Measurements from ENCODE around the gene EFNA3.
A peak's percentile ranks its signal among the peaks of the same experiment; 100 is the strongest.

The EFNA3 gene, protein sequence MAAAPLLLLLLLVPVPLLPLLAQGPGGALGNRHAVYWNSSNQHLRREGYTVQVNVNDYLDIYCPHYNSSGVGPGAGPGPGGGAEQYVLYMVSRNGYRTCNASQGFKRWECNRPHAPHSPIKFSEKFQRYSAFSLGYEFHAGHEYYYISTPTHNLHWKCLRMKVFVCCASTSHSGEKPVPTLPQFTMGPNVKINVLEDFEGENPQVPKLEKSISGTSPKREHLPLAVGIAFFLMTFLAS

DNA sequence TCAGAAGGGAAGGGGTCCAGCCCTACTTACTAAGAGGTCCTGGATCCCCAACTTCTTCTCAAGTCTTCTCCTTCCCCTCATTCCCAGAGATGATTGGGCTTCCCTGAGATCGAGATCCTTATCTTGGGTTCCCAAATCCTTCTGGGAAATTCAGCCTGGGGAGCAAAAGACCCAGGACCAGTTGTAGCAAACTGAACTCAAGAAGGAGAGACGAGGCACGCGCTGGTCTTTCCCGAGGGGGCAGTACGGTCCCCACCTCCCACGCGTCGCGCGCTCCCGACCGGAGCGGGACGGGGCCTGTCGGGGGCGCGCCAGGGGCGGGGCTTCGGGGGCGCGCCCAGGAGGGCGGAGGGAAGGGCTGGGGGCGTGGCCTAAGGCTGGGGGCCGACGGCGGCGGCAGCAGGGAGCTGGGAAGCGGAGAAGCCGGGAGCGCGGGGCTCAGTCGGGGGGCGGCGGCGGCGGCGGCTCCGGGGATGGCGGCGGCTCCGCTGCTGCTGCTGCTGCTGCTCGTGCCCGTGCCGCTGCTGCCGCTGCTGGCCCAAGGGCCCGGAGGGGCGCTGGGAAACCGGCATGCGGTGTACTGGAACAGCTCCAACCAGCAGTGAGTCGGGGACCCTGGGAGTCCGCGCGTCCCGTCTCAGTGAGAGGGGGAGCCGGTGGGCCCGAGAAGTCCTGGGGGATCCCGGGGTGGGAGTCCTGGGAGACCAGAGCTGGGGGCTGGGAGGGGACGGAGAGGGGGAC, at the start of gene EFNA3:
EFNA3 (plus strand) TSS at position 369 of the 741 bp plus-strand sequence; CDS start at position 474, 105 bp downstream.
- DNase-seq: no peak

DNA sequence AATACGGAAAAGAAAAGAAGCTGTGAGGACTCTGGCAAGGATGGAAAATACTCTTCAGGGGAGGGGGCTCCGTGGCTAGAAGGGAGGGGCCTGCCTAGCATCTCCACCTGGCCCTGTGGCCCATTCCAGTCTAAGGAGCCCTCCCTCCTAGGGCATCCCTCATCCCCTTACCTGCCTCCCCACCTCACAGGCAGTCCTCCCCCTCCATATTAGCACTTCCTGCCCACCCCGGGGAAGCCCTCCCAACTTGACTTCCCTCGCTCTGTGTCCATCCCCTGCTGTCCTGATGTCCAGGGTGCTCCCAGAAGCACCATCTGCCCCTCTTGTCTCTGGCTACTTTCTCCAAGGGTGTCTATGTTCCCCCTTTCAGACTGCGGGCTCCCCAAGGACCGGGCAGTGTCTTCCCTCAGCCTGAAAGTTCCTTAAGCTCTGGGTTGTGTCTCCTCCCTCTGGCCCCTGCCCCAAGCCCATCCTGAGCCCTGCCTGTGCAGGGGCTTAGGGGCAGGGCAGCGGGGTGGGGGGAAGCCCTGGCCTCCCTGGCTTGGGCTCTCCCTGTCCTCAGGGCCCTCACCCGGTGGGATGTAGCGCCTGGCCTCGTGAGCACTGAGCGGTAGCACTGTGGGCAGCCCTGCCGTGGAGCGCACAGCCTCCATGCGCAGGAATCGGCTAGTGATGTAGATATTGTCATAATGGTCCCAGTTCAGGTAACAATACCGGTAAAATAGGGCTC, 49.0 kb upstream of the EFNA3 start:
- DNase-seq: no peak

DNA sequence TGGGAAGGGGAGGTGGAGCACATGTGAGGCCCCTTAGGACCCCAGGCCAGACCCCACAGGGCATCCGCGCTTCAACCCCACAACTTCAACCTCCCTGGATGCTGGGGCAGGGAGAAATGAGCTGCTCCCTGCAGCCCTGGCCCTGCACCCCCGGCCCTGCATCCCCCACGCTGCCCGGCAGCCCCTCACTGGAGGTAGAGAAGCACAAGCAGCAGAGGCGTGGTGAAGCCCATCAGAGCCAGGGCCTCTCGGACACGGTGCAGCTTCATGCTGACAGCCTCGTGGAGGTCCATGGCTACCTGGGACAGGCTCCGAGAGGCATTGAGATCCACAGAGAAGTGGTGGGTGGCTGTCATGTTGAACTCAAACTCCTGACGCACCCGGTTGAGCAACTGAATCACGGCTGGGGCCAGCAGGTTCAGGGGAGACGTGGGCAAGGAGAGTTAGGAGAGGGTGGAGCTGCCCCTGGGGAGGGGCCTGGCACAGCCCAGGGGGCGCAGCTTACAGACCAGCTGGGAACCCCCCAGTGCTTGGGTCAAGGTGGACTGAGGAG, 48.3 kb upstream of the EFNA3 start:
- no peak for DNase-seq

DNA sequence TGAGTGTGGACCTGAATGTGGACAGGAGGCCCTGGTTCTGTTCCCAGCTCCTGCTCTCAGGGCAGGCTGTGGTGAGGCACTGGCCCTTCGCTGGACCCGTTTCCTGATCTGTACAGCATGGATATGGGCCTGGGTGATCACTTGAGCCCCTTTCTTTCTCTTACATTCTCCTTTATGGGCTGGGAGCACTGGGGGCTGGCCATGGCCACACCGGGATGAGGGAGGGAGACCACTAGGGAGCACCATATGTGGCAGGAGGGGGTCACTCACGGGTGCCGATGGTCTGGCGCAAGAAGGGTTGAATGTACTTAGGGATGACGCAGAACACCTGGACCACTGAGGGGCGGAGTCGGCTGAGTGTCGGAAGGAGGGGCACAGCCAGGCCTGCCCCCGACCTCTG, 47.7 kb upstream of the EFNA3 start:
- DNase-seq: no peak

DNA sequence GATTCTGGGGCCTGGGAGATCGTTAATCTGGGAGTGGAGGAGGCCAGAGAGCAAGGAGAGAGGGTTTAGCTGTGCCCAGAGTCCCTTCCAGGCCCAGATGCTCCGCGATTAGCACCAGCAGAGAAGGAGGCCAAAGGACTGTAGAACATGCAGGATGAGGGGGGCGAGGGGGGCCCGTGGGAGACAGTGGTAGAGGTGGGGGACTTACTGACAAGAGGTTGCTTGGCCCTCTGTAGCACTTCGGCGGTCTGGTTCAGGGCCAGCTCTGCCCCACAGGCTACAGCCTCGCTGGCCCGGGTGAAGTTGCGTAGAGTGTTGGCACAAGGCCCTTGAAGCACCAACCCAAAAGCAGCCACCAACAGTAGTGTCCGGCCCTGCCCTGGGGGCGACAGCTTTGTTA, 45.8 kb upstream of the EFNA3 start:
- no peak for DNase-seq

DNA sequence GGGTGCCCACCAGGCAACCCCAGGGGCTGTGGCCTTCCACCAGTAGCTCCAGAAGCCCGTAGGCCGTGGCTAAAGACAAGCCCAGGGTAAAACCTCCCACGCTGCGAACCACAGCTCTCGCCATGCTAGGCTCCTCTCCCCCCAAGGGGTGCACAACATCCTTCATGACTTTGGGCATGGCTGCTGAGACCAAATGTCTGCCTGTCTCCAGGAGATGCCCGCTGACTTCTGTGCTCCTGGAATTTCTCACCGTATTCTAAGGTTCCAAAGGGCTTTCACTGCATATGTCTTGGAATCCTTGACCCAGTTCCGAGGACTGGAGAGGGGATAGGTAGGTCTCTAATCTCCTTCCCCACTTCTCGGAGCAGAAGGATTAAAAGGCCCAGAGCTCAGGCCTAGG, 45.1 kb upstream of the EFNA3 start, which contains the start of the genes DCST1 and DCST2:
DCST1 (plus strand) TSS at position 301 of the 400 bp plus-strand sequence. CDS start 213 bp downstream, outside the sequence.
DCST2 (minus strand) TSS at position 258 of the 400 bp plus-strand sequence; CDS start at position 178, 80 bp downstream.
- no peak for DNase-seq

DNA sequence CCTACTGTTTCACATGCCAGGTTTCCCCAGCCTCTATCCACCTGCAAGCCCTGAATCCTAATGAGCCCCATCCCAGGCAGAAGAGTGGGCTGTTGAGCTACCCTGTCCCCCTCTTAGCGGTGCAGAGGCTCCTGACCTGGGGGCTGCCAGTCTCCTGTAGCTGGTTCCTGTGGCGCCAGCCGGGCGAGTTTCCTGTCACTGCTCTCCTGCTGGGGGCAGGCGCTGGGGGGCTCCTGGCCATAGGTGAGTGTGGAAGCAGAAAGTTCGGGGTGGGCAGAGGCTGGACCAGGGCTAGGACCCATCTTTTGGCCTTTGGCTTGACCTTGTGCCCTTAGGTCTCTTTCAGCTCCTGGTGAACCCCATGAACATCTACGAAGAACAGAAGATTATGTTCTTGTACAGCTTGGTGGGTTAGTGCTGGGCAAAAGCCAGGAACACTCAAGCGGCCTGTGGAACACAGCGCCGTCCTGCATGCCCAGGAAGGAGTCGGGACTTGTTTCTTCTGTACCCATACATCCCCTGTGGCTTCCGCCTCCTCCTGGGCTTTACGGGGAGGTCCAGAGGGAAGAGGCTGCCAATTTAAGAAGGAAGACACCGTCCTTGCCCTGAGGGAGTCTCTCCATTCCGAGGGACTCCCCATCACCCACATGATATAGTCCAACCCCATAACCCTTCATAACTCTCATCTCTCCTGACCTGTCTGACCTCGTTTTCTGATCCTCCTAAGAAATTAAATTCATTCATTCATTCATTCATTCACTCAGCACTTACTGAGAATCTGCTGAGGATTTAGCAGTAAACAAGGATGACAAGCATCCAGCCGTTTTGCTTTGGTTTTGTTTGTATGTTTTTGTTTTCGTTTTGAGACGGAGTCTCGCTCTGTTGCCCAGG, 44.1 kb upstream of the EFNA3 start:
- DNase-seq: no peak

DNA sequence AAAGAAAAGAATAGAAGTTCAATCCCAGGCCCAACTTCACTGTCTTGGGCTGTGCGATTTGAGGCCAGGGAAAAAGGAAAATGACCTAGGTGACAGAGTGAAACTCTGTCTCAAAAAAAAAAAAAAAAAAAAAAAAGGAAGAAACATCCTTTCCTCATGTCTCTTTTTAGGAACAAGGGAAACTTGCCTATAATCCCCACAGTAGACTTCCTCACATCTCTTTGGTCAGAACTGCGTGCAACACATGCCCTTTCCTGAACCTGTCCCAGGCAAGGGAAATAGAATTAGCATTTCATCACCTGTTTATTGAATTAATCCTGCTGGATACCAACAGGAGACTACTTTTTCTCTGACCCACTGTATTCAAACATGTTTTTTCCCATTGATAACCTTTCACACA, 42.7 kb upstream of the EFNA3 start:
- DNase-seq: no peak

DNA sequence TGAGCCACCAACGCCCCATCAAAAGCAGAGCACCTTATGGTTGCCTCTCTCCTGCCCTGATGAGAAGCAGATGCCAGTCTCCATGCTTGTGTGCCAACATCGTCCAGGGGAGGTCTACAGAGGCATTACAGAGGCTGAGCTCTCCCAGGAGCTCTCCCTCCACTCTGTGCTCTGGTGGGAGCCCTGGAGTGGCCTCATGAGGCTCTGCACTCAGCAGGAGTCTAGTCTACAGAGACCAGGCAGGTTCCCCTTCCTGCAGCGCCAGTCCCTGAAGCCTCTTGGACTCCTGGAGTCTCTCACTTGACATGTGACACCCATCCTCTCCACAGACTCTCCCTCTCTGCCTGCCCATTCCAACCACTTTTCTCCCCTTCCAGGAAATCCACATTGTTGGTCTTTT, 41.6 kb upstream of the EFNA3 start:
- no peak for DNase-seq

DNA sequence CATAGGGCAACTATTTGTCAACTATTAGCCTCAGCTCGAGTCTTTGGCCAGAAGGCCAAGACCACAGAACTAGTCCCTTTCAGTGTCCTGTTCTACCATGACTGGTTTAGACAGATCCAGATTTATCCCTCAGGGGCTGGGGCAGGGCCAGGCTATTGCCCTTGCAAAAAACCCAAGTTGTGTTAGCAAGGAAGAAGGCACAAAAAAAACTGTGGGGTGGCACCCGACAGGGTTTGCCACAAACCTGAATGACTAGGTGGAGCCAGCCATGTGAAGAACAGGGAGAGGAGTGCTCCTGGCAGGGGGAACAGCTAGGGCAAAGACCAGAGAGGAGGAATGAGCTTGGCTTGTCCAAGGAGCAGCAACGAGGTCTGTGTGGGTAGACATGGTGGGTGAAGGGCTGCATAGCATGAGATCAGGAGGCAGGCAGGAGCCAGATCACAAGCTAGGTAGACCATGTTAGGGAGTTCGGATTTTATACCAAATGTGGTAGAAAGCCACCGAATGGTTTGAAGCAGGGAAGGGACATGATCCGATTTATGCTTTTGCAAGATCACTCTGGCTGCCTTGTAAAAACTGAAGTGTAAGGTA, 40.7 kb upstream of the EFNA3 start:
- no peak for DNase-seq

DNA sequence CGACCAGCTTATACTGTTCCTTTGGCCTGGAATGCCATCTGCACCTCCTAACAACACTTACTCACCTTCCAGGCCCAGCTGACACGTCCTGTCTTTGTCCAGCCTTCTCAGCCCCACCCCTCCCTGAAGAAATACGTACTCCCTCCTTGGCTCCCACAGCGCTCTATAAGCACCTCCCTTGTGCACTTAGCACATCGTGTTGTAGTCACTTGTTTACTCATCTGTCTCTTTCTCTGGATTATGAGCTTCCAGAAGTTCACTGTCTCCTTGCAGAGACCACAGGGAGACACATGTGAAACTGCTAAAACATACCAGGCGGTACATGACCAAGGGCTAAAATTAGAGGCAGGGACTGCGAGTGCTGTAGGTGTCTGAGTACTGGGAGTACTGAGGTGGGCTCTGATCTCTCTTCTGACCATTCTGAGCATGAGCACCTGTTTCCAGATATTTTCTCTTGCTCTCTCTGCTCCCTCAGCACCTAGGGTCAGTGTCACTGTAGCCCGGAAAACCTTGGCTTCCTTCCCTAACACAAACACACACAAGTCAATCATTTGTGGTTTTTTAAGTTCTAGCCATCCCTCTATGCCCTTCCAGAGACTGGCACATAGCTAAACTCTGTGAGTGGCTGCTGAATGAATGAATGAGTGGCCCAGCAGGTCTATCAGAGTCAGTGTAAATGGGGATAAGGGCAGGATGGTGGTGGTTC, 39.9 kb upstream of the EFNA3 start:
- DNase-seq: no peak

DNA sequence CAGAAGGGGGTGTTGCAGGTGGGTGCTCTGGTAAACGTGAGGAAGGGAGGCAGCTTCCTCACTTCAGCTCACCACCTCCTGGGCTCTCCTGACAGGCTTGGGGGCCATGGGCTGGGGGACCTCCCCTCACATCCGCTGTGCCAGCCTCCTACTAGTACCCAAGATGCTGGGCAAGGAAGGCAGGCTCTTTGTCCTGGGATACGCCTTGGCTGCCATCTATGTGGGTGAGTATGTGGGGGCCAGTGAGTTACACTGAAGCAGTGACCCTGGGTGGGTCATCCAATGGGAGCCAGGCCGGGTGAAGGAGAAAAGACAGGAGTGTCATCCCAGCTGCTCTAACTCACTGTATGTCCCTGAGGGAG, 39.3 kb upstream of the EFNA3 start:
- no peak for DNase-seq

DNA sequence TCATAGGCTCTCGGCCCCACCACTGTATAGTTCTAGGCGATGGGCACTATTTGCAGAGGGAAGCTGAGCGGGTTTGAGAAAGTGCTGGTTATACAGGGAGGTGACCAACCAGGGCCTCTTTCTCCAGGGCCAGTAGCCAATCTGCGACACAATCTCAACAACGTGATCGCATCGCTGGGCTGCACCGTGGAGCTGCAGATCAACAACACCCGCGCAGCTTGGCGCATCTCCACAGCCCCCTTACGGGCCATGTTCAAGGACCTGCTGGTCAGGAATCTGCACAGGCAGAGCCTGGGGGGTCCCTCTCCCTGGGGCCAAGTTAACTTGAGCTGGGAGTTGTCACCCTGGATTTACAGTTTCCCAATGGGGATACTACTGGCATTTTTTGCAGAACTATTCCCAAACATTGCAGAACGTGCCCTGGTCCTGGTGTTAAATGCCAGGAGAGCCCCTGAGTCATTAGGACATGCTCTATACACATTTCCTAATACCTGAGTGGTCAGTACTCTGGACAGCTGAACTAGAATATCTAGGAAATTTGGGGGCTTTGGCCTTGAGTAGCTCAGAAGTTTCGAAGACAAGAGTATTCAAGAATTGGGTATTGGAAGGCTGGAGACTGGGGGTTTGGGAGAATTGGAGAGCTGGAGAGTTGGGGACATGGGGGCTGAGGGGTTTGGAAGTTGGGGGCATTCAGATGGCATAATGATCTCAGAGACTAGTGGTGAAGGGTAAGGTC, 38.1 kb upstream of the EFNA3 start:
- DNase-seq: no peak

DNA sequence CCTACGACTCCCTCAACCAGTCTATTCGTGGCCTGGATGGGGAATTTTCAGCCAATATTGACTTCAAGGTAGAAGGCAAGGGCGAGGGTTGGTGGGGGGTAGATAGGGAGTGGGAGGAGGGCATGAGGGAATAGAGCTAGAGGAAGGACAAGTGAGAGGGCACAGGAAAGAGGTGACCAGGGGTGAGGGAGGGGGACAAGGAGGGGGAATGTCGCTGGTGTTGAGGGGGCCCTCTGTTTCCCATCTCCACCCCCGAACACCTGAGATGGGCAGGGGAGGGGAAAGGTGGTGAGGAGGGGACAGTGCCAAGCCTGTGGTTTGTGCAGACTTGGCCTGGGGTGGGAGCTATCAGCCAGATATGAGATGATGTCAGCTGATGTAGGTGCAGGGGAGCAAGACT, 35.8 kb upstream of the EFNA3 start:
- no peak for DNase-seq

DNA sequence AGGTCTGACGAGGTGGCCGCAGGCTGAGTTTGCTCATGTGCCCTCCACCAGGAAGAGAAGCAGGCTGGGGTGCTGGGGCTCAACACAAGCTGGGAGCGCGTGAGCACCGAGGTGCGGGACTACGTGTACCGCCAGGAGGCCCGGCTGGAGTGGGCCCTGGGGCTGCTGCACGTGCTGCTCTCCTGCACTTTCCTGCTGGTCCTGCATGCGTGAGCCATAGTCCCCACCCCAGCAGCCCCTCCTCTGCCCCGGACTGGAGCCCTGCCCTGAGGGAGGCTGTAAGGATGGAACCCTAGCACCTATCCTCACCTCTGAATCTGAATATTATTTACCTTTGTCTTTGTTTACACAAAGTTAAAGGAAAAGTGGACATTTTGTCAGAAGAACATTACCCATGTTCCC, 35.3 kb upstream of the EFNA3 start:
- no peak for DNase-seq

DNA sequence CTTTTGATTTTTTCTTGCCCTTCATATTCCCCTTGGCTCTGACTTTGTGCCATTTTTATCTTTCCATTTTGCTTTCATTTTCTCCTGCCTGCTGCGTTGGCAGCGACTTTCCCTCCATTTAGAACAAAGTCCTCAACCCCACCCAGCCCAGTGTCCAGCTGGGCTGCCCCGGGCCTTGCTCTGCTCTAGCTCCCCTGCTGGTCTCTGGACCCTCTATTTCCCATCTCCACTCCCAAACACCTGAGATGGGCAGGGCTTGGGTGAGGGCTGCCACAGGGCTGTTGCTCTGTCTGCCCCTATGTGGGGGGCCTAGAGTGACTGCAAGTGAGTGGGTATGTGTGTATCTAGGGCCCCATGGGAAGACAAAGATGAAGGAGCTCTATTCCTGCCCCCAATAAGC, 34.8 kb upstream of the EFNA3 start:
- no peak for DNase-seq

DNA sequence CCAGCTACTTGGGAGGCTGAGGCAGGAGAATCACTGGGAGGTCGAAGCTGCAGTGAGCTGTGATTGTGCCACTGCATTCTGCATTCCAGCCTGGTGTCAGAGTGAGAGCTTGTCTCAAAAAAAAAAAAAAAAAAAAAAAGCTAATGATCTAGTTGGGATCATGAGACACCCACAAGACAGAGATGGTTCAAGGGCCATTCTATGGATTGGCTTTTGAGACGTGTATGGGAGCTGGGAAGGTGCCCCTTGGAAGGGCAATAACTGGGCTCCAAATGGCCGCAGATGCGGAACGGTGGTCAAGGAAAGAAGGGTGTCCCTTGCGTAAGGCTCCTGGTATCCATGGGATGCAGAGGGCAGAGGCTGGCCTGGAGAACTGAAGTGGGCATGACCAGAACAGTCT, 34.3 kb upstream of the EFNA3 start:
- DNase-seq: no peak

DNA sequence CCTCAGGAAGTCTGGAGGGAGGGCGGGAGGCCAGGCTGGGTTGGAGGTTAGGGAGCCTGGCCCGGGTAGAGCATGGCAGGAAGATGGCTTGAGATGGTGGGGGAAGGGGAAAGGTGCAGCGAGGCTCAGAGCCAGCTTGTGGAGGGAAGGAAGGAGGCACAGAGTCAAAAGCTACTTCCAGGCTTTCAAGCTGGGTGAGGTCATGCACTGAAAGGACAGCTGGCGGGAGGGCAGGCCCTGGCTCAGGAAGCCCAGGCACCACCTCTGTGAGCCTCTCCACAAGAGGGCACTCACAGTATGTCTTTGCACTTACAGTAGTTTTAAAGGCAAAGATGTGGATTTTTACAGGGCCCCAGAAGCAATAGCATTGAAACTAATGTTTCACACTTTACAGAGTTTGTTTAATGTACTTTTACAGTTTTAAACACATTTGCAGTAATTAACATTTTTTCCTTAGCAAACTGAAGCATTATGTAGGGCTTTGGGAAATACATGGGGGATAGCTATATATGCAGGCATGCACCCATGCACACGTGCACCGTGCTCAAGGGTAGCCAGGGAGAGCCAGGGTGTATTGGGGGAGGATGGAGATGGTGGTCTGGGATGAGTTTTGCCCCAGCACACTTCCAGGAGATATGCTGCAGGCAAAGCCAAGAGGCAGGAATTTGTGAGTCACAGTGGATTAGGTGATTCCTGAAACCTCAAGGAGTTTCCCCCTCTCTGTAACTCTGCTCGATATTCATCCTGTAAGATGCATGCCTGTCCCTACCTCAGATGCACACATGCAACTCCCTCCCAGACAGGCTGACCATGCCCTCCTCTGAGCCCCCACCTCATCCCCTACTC, 33.6 kb upstream of the EFNA3 start:
- DNase-seq: peak; percentile 21

DNA sequence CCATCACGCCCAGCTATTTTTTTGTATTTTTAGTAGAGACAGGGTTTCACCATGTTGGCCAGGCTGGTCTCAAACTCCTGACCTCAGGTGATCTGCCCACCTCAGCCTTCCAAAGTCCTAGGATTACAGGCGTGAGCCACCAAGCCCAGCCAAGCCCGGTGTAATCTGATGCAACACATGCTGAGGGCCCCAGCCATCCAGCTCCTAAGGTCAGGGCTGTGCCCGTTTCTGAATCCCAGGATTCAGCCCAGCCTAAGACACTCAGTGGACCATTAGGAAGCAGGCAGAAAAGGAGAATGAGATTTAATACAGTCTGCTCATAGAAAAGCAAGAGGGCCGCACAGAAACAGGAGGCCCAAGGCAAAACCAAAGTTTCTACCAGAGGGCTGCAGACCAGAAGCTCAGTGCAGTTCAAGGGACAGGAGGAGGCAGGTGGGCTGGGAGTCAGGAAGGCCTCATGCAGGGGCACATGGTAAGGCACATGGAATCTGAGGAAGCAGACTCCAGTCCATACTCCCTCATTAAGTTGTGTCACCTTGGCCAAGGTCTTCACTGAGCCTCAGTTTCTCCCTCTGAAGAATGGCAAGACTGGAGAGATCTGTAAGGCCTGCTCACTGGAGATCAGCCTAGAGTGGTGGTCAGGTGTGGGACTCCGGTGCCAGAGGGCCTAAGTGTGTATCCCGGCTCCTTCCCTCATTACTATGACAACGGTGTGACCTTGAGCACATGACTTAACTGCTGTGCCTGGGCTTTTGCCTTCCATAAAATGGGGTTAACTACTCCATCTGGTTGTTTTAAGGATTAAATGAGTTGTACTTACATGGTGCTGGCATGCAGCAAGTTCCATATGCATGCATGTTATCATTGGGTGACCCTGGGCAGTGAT, 29.9 kb upstream of the EFNA3 start:
- no peak for DNase-seq
